GM12878 (cell line): Measurements from ENCODE around the gene CEP128. TPM values are rescaled to one million over a fixed set of nuclear protein-coding genes. Genes with fewer than 3 reads are reported as not detected.

Experiments
- ATAC-seq: fragments of 200-7000 bp; cut with Tn5 transposase; 3 replicates; pipeline ENCODE4 v1.9.1; 2020; ENCODE audit warnings: mild to moderate bottlenecking, moderate library complexity
- BruUV-seq: library from RNA; stranded (reverse); fragments of 400-500 nt; replicated peaks from 2 replicates; lab custom pipeline; 2021; lab: Mats Ljungman, UMichigan
- CTCF ChIA-PET: fragments of 300-600 bp; sonication (Branson Sonifier 250); formaldehyde crosslinking; extraction: SDS; loops from one replicate; lab custom pipeline; 2021; ENCODE audit warnings: inconsistent platforms; lab: Yijun Ruan, JAX
- POLR2A ChIA-PET: fragments of 350-600 bp; formaldehyde crosslinking; extraction: SDS; loops from one replicate; lab custom pipeline; 2021; ENCODE audit warnings: inconsistent platforms; lab: Charles Lee
- RAD21 ChIA-PET: fragments of 300-600 bp; sonication (Branson Sonifier 250); formaldehyde crosslinking; loops from one replicate; lab custom pipeline; 2023; ENCODE audit warnings: antibody characterized with exemption; ENCODE audit not compliant: unreplicated experiment; lab: Charles Lee
- SMC1A ChIA-PET: fragments of 300-600 bp; sonication (Branson Sonifier 250); formaldehyde crosslinking; loops from one replicate; lab custom pipeline; 2023; ENCODE audit not compliant: unreplicated experiment, uncharacterized antibody; lab: Charles Lee
- DNase-seq: peaks from one replicate; pipeline ENCODE4 v3.0.0-alpha.2; 2011; ENCODE audit warnings: low read depth, low spot score
- FAIRE-seq: peaks from 3 replicates; lab custom pipeline; 2011; peaks lifted over from hg19 to GRCh38; lab: Jason Lieb, UNC
- H2AFZ ChIP-seq: 2 replicates; pipeline ENCODE4 v1.6.0; 2011; ENCODE audit warnings: low read depth, low read length, control low read depth; ENCODE audit not compliant: control insufficient read depth
- H3K27ac ChIP-seq: 2 replicates; pipeline ENCODE4 v1.5.1; 2011; ENCODE audit warnings: control low read depth; ENCODE audit not compliant: control insufficient read depth, insufficient read depth
- H3K27me3 ChIP-seq, 2 experiments: replicated peaks in 1 of 2; 2 replicates each; pipeline versions ENCODE4 v1.6.0 to v1.6.1; 2011; ENCODE audit warnings: low read length in 1 of 2; ENCODE audit not compliant: control insufficient read depth in 2 of 2, insufficient read depth in 2 of 2
- H3K36me3 ChIP-seq, 2 experiments: 2 replicates each; pipeline ENCODE4 v1.5.1; 2011; ENCODE audit warnings: low read length in 1 of 2; ENCODE audit not compliant: control insufficient read depth in 2 of 2, insufficient read depth in 2 of 2
- H3K4me1 ChIP-seq: 2 replicates; pipeline ENCODE4 v1.6.1; 2011; ENCODE audit warnings: mild to moderate bottlenecking, low read length, moderate library complexity, mixed read lengths; ENCODE audit not compliant: control insufficient read depth, insufficient read depth
- H3K4me2 ChIP-seq: 2 replicates; pipeline ENCODE4 v1.6.0; 2011; ENCODE audit warnings: control low read depth; ENCODE audit not compliant: control insufficient read depth, insufficient read depth
- H3K4me3 ChIP-seq: fragments of 200-600 bp; sonication (generic); 2 replicates; pipeline ENCODE4 v1.5.1; 2016
- H3K79me2 ChIP-seq: 2 replicates; pipeline ENCODE4 v1.6.0; 2011; ENCODE audit warnings: low read length; ENCODE audit not compliant: control insufficient read depth, insufficient read depth
- H3K9ac ChIP-seq: 2 replicates; pipeline ENCODE4 v1.8.0; 2011; ENCODE audit warnings: low read length, control low read depth, mixed read lengths; ENCODE audit not compliant: control insufficient read depth, insufficient read depth
- H3K9me3 ChIP-seq: replicated peaks from 3 replicates; pipeline ENCODE4 v1.5.1; 2011; ENCODE audit warnings: mild to moderate bottlenecking, low read length; ENCODE audit not compliant: control insufficient read depth, insufficient read depth
- H4K20me1 ChIP-seq: 2 replicates; pipeline ENCODE4 v1.6.0; 2011; ENCODE audit not compliant: control insufficient read depth, insufficient read depth
- CREM ChIP-seq: IDR thresholded peaks from 2 replicates; pipeline ENCODE4 v1.6.1; 2014; ENCODE audit warnings: antibody characterized with exemption, low read depth
- CTCF ChIP-seq, 3 experiments: IDR thresholded peaks in 2 of 3; conservative IDR thresholded peaks in 1 of 3; 2 replicates each; pipeline ENCODE4 v1.5.1; 2011; ENCODE audit warnings: low read depth in 3 of 3, low read length in 3 of 3, mild to moderate bottlenecking in 3 of 3, control low read depth in 2 of 3, moderate library complexity in 2 of 3, inconsistent platforms in 1 of 3, mixed read lengths in 1 of 3; ENCODE audit not compliant: control insufficient read depth in 2 of 3, insufficient read depth in 1 of 3; ENCODE audit errors: extremely low read depth in 1 of 3
- WGBS: methylation state at CpG from one replicate; pipeline ENCODE4 v1.1.6; 2016; ENCODE audit warnings: low lambda C conversion rate; ENCODE audit not compliant: insufficient replicate concordance, insufficient coverage; ENCODE audit errors: missing lambda C conversion rate; 5-methylcytosine and 5-hydroxymethylcytosine counted together
- in situ Hi-C: fragments of 300-500 bp; cut with MboI; formaldehyde crosslinking; loops from 9 replicates; pipeline ENCODE4 v1.14.3; 2018; ENCODE audit warnings: mixed read lengths
- intact Hi-C: fragments of 100-400 bp; cut with micrococcal nuclease; formaldehyde crosslinking; loops from one replicate; pipeline ENCODE4 v1.14.2; 2022; ENCODE audit not compliant: unreplicated experiment
- polyA plus RNA-seq, 11 experiments: library from polyadenylated mRNA; depleted of rRNA in 4 of 11; unstranded in 6 of 11; stranded (reverse) in 5 of 11; fragments of >200 nt; fragmentation: Nextera tagmentation in 4 of 11; fragmentation: Illumina TruSeq in 1 of 11; extraction: Ambion mirVana in 4 of 11; extraction: Trizol in 1 of 11; gene quantifications; 1 replicate in 1 of 11; 2 replicates in 10 of 11; pipeline versions ENCODE4 v1.2.1 to v1.2.3, GENCODE V29; 2011 to 2016; ENCODE audit warnings: inconsistent platforms in 2 of 11, missing spikeins in 2 of 11, low read depth in 1 of 11
- total RNA-seq, 4 experiments: library from RNA; depleted of rRNA in 3 of 4; stranded (reverse); fragments of >200 nt in 3 of 4; fragmentation: Illumina TruSeq in 1 of 4; extraction: Trizol in 1 of 4; gene quantifications; 2 replicates each; pipeline versions ENCODE4 v1.2.1 to v1.2.3, GENCODE V29; 2013 to 2021

The CEP128 gene
- total and polyA plus RNA-seq, 10 of the 15 experiments (the other 5 are each of a cell fraction or from before 2014, with no cell fraction given) = 1.1 to 6.7 (median 3.4) TPM

GRCh38 chr14:80927083-80927989 lies 14.2 kb downstream of the CEP128 start:
- Histone ChIP-seq H3K27me3 (no peaks in the 10 kb centered on the region), H4K20me1 (no peaks in the 10 kb centered on the region), H3K79me2 (no peaks in the 10 kb centered on the region), H3K9ac (no peak overlapping the region), H3K4me3 (no peak overlapping the region), H3K4me2 (no peak overlapping the region), H3K9me3 (peaks cover 5% of the 10 kb centered on the region; the same call in 2 of the 3 replicates), H3K4me1 (peaks cover 29% of the 10 kb centered on the region), H3K36me3 (no peaks in the 10 kb centered on the region), H3K27ac (no peak overlapping the region), H2AFZ (no peak overlapping the region)
- ChIA-PET RAD21 (no interaction called here), CTCF (interaction anchor here (1.2 to 1.5 kb wide), 2 partner anchors 36 to 60 kb away, joined by 3 read pairs; no protein-coding TSS in a partner anchor), SMC1A (no interaction called here), POLR2A (no interaction called here)
- in situ Hi-C loops (no loop called here), intact Hi-C loops (no loop called here)
- BruUV-seq = no TSS peak
- FAIRE-seq (no peak), ATAC-seq (no peak), DNase-seq (no peak)
- 89% methylated on average over 8 of the region's 8 CpGs for WGBS
- no peak for TF ChIP-seq CREM
- peak in 2 of 3 experiments; percentile 8 to 26; a peak in 1 of 6 replicates for TF ChIP-seq CTCF (IDR thresholded peaks at IDR 0.05 in 2 of 3, conservative IDR thresholded peaks at IDR 0.05 in 1 of 3; ENCODE audit: control insufficient read depth in 2 of 3, extremely low read depth in 1 of 3, insufficient read depth in 1 of 3, low read depth in 3 of 3, low read length in 3 of 3)
